RCC 7860 (cell line): ENCODE data around the gene BCDIN3D.

ENCODE experiments used
- DNase-seq: peaks from one replicate; pipeline ENCODE4 v3.0.0-alpha.2; 2015; ENCODE audit warnings: low spot score
- FAIRE-seq: peaks from 2 replicates; lab custom pipeline; 2012; peaks lifted over from hg19 to GRCh38; lab: Jason Lieb, UNC

The BCDIN3D gene

DNA sequence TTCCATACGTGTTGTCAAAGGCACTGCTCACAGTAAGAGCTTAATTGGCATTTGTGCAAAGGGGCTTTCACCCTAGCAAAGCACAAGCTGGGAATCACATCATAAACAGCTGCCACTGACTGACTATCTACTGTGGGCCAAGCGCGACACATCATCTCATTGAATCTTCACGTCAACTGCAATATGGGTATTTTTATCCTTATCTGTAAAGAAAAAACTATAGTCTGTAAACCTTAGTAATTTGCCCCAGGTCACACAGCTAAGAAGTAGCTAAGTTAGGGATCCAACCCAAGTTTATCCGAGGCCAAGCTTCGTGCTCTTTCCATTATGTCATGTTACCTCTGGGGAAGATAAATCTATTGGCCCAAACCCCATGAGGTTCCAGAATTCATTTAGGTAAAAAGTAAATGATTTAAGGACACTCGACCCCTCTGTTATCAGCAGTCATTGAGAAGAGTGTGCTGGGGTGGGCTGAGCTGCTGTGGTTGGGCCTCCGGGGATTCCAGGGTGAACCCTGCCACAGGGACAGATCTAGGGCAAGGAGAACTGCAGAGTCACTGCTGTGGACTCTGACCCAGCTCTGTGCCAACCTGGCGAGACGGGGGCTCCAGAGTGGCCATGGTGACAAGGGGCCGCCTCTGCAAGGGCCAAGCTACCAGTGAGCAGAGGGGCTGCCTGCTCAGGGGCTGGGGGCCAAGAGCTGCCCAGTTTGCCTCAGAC, 42.3 kb downstream of the BCDIN3D start:
- FAIRE-seq (no peak), DNase-seq (no peak)

DNA sequence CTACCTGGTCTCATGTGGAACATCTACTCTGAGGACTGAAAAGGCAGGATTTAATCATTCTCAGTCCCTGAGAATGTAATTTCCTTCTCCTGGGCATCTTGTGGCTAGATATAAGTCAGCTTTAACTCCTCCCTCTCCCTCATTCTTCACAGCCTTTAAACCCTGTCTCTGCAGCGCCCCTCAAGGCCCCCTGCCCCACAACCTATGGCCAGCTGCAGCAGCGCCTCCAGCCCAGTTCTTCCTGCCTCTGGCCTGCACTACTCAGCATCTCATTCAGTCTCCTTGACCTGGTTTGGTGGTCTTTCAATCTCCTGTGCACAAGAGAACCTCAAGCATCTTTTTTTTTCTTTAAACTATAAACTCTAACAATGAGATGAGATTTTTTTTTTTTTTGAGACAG, 44.0 kb downstream of the BCDIN3D start:
- no peak for FAIRE-seq
- no peak for DNase-seq

DNA sequence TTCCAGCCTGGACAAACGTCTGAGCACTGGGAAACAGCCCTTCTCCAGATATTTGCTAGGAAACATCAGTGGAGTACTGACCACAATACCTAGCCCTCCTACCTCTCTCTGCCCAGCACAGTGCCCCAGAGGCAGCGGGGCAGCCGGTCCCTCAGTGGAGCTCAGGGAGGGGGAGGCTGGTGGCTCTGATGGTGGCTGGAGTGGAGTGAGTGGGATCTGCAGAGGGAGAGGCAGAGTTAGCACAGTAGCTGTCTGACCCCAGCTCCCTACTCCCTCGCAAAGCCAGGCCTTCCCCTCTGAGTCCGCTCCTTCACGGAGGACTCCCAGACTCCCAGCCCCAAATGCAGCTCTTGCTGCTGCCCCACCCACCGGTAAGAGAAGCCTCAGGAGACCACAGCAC, 44.7 kb downstream of the BCDIN3D start:
- DNase-seq (no peak), FAIRE-seq (no peak)

DNA sequence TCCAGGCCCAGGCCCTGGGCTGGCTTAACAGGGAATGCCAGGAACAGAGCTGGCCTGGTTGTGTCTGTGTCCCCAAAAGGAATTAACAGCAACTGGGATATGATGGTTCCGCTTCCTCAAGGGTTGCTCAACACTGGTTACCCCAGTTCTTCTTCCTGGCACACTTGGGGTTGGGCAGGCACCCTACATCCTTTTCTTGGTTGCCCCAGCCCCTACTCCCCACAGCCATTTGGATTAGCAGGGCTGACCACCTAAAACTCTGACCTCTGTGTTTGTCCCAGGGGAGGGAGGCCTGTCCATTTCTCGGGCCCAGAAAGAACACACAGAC, 45.5 kb downstream of the BCDIN3D start:
- DNase-seq = no peak
- FAIRE-seq = no peak

DNA sequence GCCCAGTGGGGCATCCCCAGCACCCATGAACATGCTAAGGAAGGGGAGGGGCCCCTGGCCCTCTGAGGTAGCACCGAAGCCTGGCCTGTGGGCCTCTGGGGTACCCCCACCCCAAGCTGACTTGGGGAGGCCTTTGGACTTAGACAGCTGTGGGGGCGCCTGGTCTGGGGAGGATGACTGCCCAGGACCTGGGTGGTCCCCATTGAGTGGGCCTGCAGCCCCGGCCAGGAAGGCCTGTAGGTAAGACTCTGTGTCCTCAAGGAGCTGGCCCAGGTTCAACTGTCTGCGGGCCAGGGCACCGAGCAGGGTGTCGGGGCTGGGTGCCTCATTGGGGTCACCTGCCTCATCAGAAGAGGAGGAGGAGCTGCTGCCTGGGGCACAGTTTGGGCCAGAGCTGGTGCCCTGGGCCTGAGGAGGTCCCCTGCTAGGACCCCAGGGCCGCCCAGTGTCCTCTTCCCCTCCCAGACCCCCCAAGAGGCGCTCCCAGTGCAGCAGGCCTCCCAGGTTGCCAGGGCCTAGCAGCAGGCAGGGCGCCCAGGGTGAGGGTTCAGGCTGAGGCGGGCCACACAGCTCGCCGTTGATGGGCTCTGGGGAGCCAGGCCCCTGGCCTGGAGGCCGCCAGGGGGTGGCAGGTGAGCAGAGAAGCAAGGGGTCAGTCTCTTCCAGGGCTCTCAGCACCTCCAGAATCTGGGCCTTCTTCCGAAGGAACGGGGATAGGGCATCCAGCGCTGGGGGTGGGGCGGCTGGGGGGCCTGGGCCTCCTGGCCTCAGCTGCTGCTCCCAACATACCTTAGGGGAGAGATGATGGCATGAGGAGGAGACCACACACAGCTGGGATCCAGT, 46.1 kb downstream of the BCDIN3D start:
- FAIRE-seq = no peak
- DNase-seq = no peak

GRCh38 chr12:49796155-49796554, 46.8 kb downstream of the BCDIN3D start:
- DNase-seq = no peak
- no peak for FAIRE-seq

DNA sequence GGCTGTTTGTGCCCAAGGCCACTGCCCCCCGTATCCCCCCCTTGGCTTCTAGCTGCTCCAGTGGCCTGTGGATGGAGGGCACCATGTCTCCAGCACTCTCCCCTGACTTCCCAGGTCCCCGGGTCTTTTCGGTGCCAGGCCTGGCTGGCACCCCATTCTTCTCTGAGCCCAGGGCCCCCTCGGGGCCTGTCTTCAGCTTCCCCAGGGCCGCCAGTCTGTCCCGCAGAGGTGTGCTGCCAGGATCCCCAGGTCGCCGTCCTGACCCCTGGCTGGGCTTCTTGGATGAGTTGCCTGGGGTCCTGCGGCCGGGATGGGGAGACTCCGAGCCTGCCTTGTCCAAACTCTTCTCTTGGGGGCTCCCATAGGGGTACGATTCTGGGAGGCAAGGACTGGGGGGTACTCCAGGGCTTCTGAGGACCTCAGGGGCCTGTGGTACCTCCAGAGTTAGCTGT, 47.2 kb downstream of the BCDIN3D start:
- DNase-seq (no peak), FAIRE-seq (no peak)

GRCh38 chr12:49794811-49795653, 47.9 kb downstream of the BCDIN3D start:
- DNase-seq (no peak), FAIRE-seq (no peak)

DNA sequence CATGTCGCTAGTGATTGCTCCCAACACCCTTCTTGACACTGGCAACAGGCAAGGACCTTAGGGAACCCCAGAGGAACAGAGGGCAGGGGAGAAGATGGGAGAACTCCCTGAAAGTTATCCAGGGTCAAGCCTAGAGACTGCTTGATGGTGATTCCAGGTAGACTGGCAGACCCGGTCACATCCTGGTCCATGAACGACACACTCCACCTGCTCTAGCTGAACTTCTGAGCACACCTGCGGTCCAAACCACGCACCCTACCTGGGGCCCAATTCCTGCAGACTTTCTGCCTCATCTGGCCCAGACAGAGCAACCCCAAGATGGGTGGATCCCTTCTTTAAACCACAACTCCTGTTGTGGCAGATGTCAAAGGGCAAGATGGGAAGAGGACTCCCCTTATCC, 48.9 kb downstream of the BCDIN3D start:
- DNase-seq (no peak), FAIRE-seq (no peak)

DNA sequence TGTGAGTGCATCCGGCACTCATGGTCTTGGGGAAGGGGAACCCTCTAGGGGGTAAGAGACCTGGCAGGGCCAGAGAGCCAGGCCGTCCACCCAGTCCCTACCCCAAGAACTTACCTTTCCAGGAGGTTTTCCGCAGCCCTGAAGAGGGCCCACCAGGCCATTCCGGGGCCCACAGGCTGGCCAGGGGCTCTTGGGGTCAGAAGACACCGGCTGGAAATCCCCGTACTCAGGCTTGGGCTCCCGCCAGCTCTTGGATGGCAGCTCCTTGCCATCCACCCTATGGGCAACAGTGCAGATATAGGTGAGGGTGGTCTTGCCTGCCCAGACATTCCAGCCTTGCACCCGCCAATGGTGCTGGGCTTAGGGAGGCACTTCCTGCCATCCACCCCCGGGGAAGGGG, 49.3 kb downstream of the BCDIN3D start:
- DNase-seq (no peak), FAIRE-seq (no peak)

DNA sequence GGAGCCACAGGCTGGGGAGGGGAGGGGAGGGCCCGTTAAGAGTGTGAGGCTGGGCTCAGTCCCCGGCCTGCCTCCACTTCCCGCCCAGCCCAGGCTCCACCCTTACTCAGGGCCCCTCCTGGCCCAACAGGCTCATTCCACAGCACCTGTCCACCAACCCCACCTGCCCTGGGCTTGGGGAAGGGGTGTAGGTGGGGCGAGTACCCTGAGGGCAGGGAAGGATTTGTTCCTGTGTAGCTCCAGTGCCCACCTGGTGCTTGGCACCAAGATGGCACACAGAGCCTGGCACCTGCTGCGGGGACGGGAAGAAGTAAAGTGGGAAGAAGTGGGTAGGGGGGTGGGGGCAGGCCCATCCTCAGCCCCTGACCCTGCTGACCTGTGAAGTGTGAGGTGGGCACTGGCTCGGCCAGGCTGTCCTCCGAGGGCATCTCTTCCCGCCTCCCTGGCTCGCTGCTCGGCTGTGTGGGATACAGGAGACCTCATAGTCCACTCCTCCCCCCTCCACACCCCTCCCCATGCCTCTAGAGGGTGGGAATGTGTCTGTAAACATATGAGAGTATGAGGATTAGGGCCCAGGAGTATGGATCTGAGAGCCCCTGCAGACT, 49.8 kb downstream of the BCDIN3D start:
- FAIRE-seq = no peak
- DNase-seq = no peak

DNA sequence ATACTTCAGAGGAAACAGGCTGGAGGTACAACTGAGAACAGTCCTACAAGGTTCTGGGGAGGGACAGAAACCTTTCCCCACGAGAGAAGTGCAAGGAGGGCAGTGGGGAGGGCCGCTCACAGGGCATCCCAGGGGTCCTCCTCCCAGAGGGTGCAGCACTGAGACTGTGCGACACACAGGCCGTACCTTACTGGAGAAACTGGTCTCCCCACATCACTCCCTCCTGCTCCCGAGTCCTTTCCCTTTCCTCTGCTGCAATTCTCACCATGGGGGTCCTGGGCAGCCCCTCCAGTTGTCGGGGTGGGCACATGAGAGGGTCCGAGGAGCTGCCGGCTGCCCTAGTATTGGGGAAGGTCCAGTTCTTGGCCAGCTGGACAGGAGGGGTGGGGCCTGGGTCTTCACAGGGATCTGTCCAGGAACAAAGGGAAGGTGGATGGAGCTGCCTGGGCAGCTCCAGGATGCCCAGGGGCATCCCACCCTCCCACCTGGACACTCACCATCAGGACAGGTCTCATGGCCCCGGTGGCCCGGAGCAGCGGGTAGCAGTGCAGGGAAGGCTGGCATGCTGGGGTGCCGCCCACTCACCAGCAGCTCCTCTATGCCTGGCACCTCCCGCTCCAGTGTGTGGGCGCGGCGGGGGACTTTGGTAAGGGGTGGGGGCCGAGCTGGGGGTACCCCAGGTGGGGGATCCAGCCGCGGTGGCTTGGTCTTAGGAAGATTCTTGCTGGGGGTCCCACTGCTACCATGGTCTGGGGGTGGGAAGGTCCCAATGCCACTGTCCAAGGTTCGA, 50.5 kb downstream of the BCDIN3D start:
- DNase-seq (no peak), FAIRE-seq (no peak)

DNA sequence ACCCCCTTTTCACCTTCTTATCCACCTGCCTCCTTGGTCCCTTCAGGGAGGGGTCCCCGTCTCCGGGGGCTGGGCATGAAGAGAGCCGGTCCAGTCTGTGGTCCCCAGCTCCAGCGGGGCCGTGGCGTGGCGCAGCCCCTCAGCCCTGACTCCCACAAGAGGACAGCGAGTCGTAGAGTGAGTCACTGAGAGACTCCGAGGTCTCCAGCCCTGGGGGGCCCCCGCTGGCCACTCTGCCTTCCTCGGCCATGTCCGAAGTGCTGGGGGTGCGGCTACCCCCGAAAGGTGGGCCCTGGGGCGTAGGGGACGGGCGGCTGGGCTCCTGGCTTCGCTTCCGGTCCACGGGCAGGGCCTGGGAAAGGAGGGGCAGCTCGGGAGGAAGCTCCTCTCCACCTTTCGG, 51.2 kb downstream of the BCDIN3D start:
- FAIRE-seq (no peak), DNase-seq (no peak)

DNA sequence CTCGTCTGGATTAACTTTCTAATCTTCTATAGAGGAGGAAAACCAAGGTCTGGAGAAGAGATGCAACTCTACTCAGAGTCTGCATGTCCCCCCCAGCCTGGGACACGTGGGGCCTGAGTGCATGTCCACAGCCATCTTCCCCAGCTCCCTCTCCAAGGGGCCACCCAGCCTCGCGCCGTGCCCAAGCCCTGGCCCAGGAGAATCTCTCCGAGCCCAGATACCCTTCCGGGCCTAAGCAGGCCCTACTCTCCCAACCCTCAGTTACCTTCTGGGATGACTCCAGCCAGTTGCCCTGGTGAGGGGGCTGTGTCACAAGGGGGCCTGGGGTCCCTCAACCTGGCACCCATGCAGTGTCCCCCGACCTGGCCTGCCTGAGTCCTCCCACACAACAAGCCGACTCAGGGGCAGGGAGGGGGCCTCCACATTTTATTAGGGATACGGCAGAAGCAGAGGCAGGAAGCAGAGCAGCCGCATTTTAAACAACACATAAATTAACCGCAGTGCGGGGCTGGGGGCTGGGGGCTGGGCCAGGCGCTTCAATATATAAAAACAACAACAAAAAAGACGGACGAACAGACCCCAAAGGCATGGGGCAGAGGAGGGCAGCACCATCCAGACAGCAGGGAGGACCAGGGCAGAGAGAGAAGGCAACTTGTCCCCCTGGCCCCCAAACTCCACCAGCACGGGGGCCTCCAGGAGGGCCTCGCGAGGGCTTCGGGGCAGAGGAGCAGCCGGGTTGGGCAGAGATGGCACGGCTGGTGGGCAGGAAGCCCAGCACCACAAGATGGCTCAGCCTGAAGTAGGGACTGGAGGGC, 52.0 kb downstream of the BCDIN3D start:
- DNase-seq (no peak), FAIRE-seq (no peak)

- FAIRE-seq (no peak), DNase-seq (no peak)
These were observed 52.9 kb downstream of the BCDIN3D start for GRCh38 chr12:49789992-49790391.

GRCh38 chr12:49787672-49788071, 55.2 kb downstream of the BCDIN3D start:
- FAIRE-seq = no peak
- DNase-seq = no peak
